Parathyroid adenoma (tissue), 2 donors: ENCODE measurements around the gene MMP10.
"Not testable (repeated sequence)": the region's sequence is repeated elsewhere in the genome, so short reads cannot be mapped to it uniquely, and the experiment has no call there.

Experiments
- H2AFZ ChIP-seq: fragments of 300-600 bp; sonication (generic); one replicate; pipeline ENCODE4 v1.7.0; 2017; ENCODE audit warnings: antibody characterized with exemption, mild to moderate bottlenecking
- H3K27ac ChIP-seq: fragments of 300-600 bp; sonication (generic); one replicate; pipeline ENCODE4 v1.7.0; 2017
- H3K27me3 ChIP-seq: fragments of 300-600 bp; sonication (generic); one replicate; pipeline ENCODE4 v1.7.0; 2017; ENCODE audit warnings: low read length; ENCODE audit not compliant: control insufficient read depth, insufficient read depth
- H3K36me3 ChIP-seq: fragments of 300-600 bp; sonication (generic); one replicate; pipeline ENCODE4 v1.7.0; 2017; ENCODE audit warnings: low read length; ENCODE audit not compliant: control insufficient read depth, insufficient read depth
- H3K4me1 ChIP-seq: fragments of 300-600 bp; sonication (generic); one replicate; pipeline ENCODE4 v1.7.0; 2017; ENCODE audit warnings: control low read depth
- H3K4me2 ChIP-seq: fragments of 300-600 bp; sonication (generic); one replicate; pipeline ENCODE4 v1.7.0; 2017; ENCODE audit warnings: low read length
- H3K4me3 ChIP-seq: fragments of 300-600 bp; sonication (generic); one replicate; pipeline ENCODE4 v1.7.0; 2017; ENCODE audit warnings: low read depth, low read length
- H3K79me2 ChIP-seq: fragments of 300-600 bp; sonication (generic); one replicate; pipeline ENCODE4 v1.7.0; 2017; ENCODE audit warnings: control low read depth
- H3K9ac ChIP-seq: fragments of 300-600 bp; sonication (generic); one replicate; pipeline ENCODE4 v1.7.0; 2017; ENCODE audit warnings: mild to moderate bottlenecking
- H3K9me3 ChIP-seq: fragments of 300-600 bp; sonication (generic); one replicate; pipeline ENCODE4 v1.7.0; 2017; ENCODE audit warnings: low read length; ENCODE audit not compliant: control insufficient read depth
- CTCF ChIP-seq: fragments of 300-600 bp; sonication (generic); IDR thresholded peaks from one replicate; pipeline ENCODE4 v1.7.0; 2017; ENCODE audit warnings: antibody characterized with exemption, mild to moderate bottlenecking
- donor health status: primary hyperparathyroidism.

MMP10 gene

GRCh38 chr11:102734650-102735049 lies 45.8 kb downstream of the MMP10 start:
- no peak overlapping the region for H3K4me3 ChIP-seq
- no peak for TF ChIP-seq CTCF
- H3K9me3 ChIP-seq = no peaks in the 10 kb centered on the region
- H3K4me2 ChIP-seq = no peak overlapping the region
- H3K36me3 ChIP-seq = no peaks in the 10 kb centered on the region
- no peaks in the 10 kb centered on the region for H3K4me1 ChIP-seq
- H3K79me2 ChIP-seq = no peaks in the 10 kb centered on the region
- H2AFZ ChIP-seq = no peak overlapping the region
- no peaks in the 10 kb centered on the region for H3K27me3 ChIP-seq
- H3K9ac ChIP-seq = no peak overlapping the region
- H3K27ac ChIP-seq = no peak overlapping the region

GRCh38 chr11:102733232-102733875 lies 47.1 kb downstream of the MMP10 start:
- Histone ChIP-seq H2AFZ (no peak overlapping the region), H3K9me3 (no peaks in the 10 kb centered on the region), H3K9ac (no peak overlapping the region), H3K79me2 (no peaks in the 10 kb centered on the region), H3K4me1 (no peaks in the 10 kb centered on the region), H3K27ac (no peak overlapping the region), H3K36me3 (no peaks in the 10 kb centered on the region), H3K4me3 (no peak overlapping the region), H3K4me2 (no peak overlapping the region), H3K27me3 (no peaks in the 10 kb centered on the region)
- no peak for TF ChIP-seq CTCF

- H2AFZ ChIP-seq, H3K79me2 ChIP-seq, H3K27me3 ChIP-seq, H3K4me3 ChIP-seq, H3K4me1 ChIP-seq, H3K9me3 ChIP-seq, H3K36me3 ChIP-seq, H3K9ac ChIP-seq, H3K27ac ChIP-seq, H3K4me2 ChIP-seq: not testable (repeated sequence)
These were observed 49.5 kb downstream of the MMP10 start for GRCh38 chr11:102730944-102731343.

GRCh38 chr11:102729849-102730815 lies 50.3 kb downstream of the MMP10 start:
- Histone ChIP-seq H3K4me2 (no peak overlapping the region), H3K27me3 (no peaks in the 10 kb centered on the region), H3K4me1 (no peaks in the 10 kb centered on the region), H3K9ac (no peak overlapping the region), H2AFZ (no peak overlapping the region), H3K36me3 (no peaks in the 10 kb centered on the region), H3K27ac (no peak overlapping the region), H3K4me3 (no peak overlapping the region), H3K9me3 (no peaks in the 10 kb centered on the region), H3K79me2 (no peaks in the 10 kb centered on the region)
- TF ChIP-seq CTCF = no peak

- no peaks in the 10 kb centered on the region for H3K36me3 ChIP-seq
- no peaks in the 10 kb centered on the region for H3K27me3 ChIP-seq
- no peak for TF ChIP-seq CTCF
- no peak overlapping the region for H2AFZ ChIP-seq
- no peaks in the 10 kb centered on the region for H3K79me2 ChIP-seq
- H3K4me3 ChIP-seq = no peak overlapping the region
- no peak overlapping the region for H3K4me2 ChIP-seq
- H3K4me1 ChIP-seq = no peaks in the 10 kb centered on the region
- H3K9ac ChIP-seq = no peak overlapping the region
- H3K27ac ChIP-seq = no peak overlapping the region
- H3K9me3 ChIP-seq = no peaks in the 10 kb centered on the region
These were observed 52.5 kb downstream of the MMP10 start for GRCh38 chr11:102727890-102728289.
